Measurements from ENCODE around the gene DIO1.

The DIO1 gene

GRCh38 chr1:53938136-53938830 lies 44.3 kb downstream of the DIO1 start:
- in situ Hi-C loops (cut with HindIII; ENCODE audit: low sequenced_read_pairs) = no loop called here

- in situ Hi-C loops (cut with HindIII; ENCODE audit: low sequenced_read_pairs) = no loop called here
Observed at GRCh38 chr1:53942127-53942957, 48.4 kb downstream of the DIO1 start.

- in situ Hi-C loops (cut with HindIII; ENCODE audit: low sequenced_read_pairs) = no loop called here
Observed at GRCh38 chr1:53943090-53943489, 49.1 kb downstream of the DIO1 start.

GRCh38 chr1:53943490-53944043 lies 49.6 kb downstream of the DIO1 start:
- in situ Hi-C loops (cut with HindIII; ENCODE audit: low sequenced_read_pairs) = no loop called here

- in situ Hi-C loops (cut with HindIII; ENCODE audit: low sequenced_read_pairs) = no loop called here
Observed at GRCh38 chr1:53944469-53945182, 50.6 kb downstream of the DIO1 start.

GRCh38 chr1:53945183-53945432 lies 51.1 kb downstream of the DIO1 start:
- in situ Hi-C loops (cut with HindIII; ENCODE audit: low sequenced_read_pairs) = no loop called here

- in situ Hi-C loops (cut with HindIII; ENCODE audit: low sequenced_read_pairs) = no loop called here
Observed at GRCh38 chr1:53945433-53946251, 51.7 kb downstream of the DIO1 start, which contains the start of gene IFT25. Gene IFT25 (minus strand): TSS chr1:53945699. CDS start chr1:53940082, 5,617 bp downstream.

GRCh38 chr1:53946252-53947171 lies 52.5 kb downstream of the DIO1 start, which contains the start of gene LRRC42:
Gene LRRC42 (plus strand): TSS chr1:53946350. CDS start chr1:53952000, 5,650 bp downstream.
- in situ Hi-C loops (cut with HindIII; ENCODE audit: low sequenced_read_pairs) = no loop called here

- in situ Hi-C loops (cut with HindIII; ENCODE audit: low sequenced_read_pairs) = no loop called here
Observed at GRCh38 chr1:53947172-53947907, 53.4 kb downstream of the DIO1 start.

GRCh38 chr1:53948291-53948690 lies 54.3 kb downstream of the DIO1 start:
- in situ Hi-C loops (cut with HindIII; ENCODE audit: low sequenced_read_pairs) = no loop called here

GRCh38 chr1:53949023-53949990 lies 55.3 kb downstream of the DIO1 start:
- in situ Hi-C loops (cut with HindIII; ENCODE audit: low sequenced_read_pairs) = no loop called here

- in situ Hi-C loops (cut with HindIII; ENCODE audit: low sequenced_read_pairs) = no loop called here
Observed at GRCh38 chr1:53951697-53952096, 57.7 kb downstream of the DIO1 start.

GRCh38 chr1:53954128-53954527 lies 60.1 kb downstream of the DIO1 start:
- in situ Hi-C loops (cut with HindIII; ENCODE audit: low sequenced_read_pairs) = no loop called here

GRCh38 chr1:53956308-53957168 lies 62.6 kb downstream of the DIO1 start:
- in situ Hi-C loops (cut with HindIII; ENCODE audit: low sequenced_read_pairs) = no loop called here

GRCh38 chr1:53957194-53957818 lies 63.3 kb downstream of the DIO1 start:
- in situ Hi-C loops (cut with HindIII; ENCODE audit: low sequenced_read_pairs) = no loop called here

GRCh38 chr1:53959664-53960250 lies 65.8 kb downstream of the DIO1 start:
- in situ Hi-C loops (cut with HindIII; ENCODE audit: low sequenced_read_pairs) = no loop called here
